ENCODE measurements around the gene RFPL2.
"Not testable (repeated sequence)": the region's sequence is repeated elsewhere in the genome, so short reads cannot be mapped to it uniquely, and the experiment has no call there.

Gene RFPL2

DNA sequence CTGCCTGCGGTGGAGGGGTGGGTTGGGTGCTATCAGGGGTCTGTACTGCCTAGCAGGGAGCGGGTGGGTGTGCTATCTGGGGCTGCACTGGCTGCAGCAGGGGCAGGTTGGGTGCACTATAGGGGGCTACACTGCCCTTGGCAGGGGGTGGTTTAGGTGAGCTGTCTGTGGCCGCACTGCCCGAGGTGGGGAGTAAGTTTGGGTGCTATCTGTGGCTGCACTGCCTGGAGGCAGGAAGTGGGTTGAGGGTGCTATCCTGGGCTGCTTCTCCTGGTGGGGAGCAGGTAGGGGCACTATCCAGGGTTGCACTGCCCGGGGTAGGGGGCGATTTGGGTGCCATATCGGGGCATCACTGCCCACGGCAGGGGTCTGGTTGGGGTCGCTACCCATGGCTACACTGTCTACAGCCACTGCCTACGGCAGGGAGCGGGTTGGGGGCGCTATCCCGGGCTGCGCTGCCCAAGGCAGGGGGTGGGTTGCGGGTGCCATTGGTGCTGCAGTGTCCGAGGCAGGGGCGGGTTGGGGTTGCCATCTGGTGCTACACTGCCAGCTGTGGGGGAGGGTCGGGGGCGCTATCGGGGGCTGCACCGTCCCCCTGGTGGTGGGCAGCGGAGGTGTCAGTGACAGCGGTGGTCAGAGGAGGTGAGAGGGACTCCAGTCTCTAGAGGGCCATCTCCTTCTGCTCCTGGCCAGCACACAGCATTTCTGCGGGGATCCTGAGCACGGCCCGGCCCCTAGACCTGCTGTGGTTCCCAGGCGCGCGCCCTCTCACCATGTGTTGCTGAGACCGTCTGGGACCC, 1.3 kb upstream of the RFPL2 start:
- no peak for DNase-seq (ENCODE audit: low read depth)

DNA sequence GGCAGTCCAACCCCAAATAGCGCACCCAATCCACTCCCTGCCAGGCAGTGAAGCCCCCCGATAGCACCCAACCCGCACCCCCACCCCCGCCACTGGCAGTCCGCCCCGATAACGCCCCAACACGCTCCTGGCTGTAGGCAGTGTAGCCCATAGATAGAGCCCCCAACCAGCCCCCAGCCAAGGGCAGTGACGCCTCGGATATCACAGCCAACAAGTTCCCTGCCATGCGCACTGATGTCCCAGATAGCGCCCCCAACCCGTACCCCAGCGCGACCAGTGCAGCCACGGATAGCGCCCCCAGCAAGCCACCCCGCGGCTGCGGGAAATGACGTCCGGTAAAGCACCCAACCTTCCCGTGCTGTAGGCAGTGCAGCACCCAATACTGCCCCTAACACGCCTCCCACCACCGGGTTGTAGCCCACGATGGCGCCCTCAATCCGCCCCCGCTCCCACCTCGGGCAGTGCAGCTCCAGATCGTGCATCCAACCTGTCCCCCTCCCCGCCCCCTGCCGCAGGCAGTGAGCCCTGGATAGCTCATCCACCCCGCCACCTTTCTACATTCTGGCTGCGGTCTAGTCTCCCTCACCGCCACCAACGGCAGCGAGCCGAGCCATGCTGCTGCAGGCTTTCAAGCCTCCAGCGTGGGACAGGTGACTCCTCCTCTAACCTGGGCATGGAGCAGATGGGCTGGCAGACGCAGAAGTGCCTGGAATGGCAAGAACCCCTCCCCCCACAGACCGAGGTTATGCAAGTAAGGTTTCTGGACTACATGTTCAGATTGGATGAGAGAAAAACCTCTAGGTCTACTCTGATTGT, 625 bp downstream of the RFPL2 start:
- DNase-seq (ENCODE audit: low read depth), result no peak

- DNase-seq (ENCODE audit: low read depth), result no peak
These were observed 1.5 kb downstream of the RFPL2 start for GRCh38 chr22:32203181-32204039.

DNA sequence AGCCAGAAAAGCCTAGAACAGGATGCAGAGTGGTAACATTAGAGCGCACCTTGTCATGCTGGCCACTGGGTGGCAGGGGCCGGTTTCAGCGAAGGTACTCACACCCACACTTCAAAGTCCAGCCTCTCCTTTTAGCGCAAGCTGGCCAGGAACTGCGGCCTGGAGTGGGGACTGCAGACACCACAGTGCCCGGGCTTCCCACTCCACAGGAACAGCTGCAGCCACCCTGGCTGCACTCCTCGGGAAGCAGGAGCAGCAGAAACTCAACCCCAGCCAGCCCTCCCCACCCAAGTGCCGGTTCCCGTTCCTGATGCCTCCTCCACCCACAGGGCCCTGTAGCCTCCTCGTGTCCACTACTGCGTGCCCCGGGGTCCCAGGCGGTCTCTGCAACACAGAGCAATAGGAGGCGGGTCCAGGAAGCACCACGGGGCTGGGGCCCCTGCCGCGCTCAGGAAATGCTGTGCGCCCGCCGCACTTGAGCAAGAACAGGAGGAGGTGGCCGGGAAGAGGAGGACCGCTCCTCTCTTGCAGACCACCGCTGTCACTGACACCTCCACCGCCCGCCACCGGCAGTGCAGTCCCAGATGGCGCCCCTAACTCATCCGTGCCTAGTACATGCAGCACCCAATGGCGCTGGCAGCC, 2.2 kb downstream of the RFPL2 start:
- no peak for DNase-seq (ENCODE audit: low read depth)

- no peak for DNase-seq (ENCODE audit: low read depth)
These were observed 2.7 kb downstream of the RFPL2 start for GRCh38 chr22:32202161-32202538.

GRCh38 chr22:32200752-32201151, 4.1 kb downstream of the RFPL2 start:
- no peak for DNase-seq (ENCODE audit: low read depth)

- DNase-seq (ENCODE audit: low read depth), result no peak
These were observed 4.9 kb downstream of the RFPL2 start for GRCh38 chr22:32199961-32200360.

- no peak for DNase-seq (ENCODE audit: low read depth)
These were observed 5.5 kb downstream of the RFPL2 start for GRCh38 chr22:32199341-32199740.

DNA sequence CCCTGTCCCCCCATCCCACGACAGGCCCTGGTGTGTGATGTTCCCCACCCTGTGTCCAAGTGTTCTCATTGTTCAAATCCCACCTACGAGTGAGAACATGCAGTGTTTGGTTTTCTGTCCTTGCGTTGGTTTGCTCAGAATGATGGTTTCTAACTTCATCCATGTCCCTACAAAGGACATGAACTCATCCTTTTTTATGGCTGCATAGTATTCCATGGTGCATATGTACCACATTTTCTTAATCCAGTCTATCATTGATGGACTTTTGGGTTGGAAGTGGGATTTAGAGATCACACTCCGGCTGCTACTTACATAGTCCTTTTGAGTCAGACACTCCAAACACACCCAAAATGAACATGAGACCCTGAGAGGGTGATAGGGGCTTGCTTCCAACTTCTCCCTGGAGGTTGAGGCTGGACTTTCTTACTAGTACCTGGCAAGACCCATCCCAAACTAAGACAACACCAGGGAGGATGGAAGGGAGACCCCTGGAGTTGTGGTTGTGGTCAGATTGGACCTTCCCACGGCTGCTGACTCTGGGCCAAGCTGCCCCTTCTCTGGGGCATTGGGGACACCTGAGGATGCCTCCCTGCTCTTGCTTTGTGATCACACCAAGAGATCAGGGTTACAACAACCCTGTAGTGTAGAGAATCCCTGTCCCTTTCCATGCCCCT, 7.2 kb downstream of the RFPL2 start:
- DNase-seq (ENCODE audit: low read depth), result not testable (repeated sequence)

DNA sequence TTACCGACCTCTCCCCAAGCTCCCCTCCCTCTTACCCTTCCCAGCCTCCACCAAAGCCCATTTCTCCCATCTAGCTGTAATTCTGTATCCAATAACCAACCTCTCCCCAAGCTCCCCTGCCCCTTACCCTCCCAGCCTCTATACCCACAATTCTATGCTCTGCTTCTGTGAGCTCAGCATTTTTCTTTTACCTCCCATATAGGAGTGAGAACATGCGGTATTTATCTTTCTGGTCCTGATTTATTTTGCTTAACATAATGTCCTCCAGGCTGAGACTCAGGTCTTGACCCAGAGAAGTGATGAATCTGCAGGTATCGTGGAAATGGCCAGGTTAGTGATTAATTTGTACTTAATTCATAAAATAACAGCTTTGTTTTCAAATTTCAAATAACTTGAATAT, 9.0 kb downstream of the RFPL2 start:
- DNase-seq (ENCODE audit: low read depth), result not testable (repeated sequence)

- not testable (repeated sequence) for DNase-seq (ENCODE audit: low read depth)
These were observed 11.5 kb downstream of the RFPL2 start for GRCh38 chr22:32193346-32193745.

DNA sequence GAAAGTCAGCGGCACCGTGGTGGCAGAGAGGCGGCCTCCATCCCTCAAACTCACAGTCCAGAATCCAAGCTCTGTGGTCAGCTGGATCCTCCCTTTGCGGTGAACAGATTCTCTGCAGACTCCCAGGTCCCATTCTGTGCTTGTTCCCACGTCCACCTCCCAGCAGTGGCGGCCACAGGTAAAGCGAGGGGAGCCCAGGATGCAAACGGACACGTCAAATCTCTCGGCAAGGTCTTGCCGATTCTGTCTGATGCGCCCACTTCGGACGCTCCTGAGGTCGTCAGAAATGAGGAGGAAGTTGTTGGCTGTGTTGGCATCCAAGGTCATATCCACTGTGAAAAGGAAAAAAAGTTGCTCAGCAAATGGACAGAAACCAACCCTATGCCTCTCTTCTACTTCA, 13.9 kb downstream of the RFPL2 start:
- DNase-seq (ENCODE audit: low read depth), result not testable (repeated sequence)

DNA sequence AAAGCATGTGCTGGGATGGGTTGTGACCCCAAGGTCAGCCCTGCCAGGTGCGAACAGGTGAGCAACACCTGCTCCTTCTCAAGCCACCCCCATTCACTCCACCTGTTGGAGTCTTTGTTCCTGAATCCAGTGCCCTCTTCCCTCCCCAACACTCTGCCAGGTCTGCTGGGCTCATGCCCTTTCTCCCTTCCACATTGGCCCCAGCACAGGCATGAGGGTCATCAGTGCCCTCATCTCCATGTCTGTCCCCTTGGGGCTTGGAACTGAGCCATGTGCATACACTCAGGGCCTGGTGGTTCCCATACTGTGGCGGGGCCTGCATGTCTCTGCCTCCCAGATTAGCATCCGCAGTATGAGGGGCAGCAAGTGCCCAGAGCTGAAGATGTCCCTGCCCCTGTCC, 19.1 kb downstream of the RFPL2 start:
- no peak for DNase-seq (ENCODE audit: low read depth)

GRCh38 chr22:32183625-32184024, 21.2 kb downstream of the RFPL2 start:
- DNase-seq (ENCODE audit: low read depth), result no peak

DNA sequence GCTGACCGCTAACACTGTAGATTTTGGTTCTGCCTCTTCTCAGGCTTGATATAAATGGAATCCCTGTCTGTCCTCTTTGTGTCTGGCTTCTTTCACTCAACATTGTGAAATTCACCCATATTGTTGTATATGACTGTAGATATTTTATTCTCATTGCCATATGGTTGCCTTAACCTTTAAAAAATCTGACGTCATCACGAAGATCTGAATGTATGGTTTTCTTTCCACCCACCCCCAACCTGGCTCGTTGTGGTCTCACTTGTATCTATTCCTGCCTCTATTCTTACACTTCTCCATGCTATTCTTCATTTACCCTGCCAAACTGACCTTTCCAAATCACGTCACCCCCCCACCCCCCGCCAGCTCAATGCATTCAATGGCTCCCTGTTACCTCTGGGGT, 23.8 kb downstream of the RFPL2 start:
- no peak for DNase-seq (ENCODE audit: low read depth)

- DNase-seq (ENCODE audit: low read depth), result no peak
These were observed 27.6 kb downstream of the RFPL2 start for GRCh38 chr22:32177221-32177765.

DNA sequence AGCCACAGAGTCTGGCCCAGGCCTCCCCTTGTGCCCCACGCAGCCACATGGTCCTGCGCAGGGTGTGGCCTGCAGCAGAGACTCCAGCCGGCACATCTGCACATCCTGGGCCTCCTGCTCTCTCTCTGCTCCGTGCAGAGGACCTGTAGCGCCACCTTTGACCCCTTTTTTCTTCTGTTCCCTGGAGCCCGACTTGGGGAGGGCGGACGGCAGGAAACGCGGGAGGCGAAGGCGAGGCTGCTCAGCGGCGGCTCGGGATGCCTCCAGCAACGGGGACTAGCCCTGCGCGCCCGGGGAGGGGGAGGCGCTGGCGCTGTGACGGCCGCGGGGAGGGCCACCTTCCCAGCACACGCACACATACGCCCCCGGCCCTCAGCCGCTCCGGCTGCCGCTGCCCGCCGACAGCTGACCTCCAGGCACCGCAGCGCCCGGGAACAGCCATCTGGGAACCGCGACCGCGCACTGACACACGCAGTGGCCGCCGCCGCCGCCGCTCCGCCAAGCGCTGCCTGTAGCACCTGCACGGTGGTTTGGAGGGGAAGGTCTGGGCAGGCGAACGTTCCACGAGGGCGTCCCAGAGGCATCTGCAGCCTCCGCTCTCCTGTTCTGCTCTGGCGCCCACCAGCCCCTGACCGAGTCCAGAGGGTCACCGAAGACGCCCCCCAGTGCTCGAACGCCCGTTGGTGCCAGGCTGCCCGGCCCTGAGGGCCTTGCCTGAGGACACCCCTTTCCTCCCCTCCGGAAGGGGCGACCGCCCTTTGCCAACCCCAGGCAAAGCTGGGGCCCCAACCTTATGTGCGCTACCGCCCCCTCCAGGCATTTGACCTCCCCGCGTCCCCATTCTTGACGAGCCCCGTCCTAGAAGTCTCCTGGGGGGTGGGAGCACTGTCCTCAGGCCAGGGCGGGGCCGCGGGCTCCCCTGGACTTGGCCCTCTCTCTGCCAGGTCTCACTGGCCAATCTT, 28.9 kb downstream of the RFPL2 start:
- no peak for DNase-seq (ENCODE audit: low read depth)

GRCh38 chr22:32175115-32175514, 29.8 kb downstream of the RFPL2 start:
- DNase-seq (ENCODE audit: low read depth), result no peak

GRCh38 chr22:32165681-32166080, 39.2 kb downstream of the RFPL2 start:
- DNase-seq (ENCODE audit: low read depth), result no peak
